Activated CD8-positive, alpha-beta memory T cell treated with anti-CD3 and anti-CD28 coated beads, Interleukin-2, amount 50 U/mL, for 48 hours (primary cell): ENCODE data around the gene STAT5B.
A peak's percentile ranks its signal among the peaks of the same experiment; 100 is the strongest.

Experiments used
- DNase-seq: peaks from one replicate; pipeline ENCODE4 v3.0.0-alpha.2; 2020

Gene STAT5B

GRCh38 chr17:42174126-42174783 is 101.9 kb downstream of the STAT5B start:
- DNase-seq: no peak

- DNase-seq: no peak
These were observed 104.4 kb downstream of the STAT5B start for GRCh38 chr17:42171831-42172230.

GRCh38 chr17:42169351-42169750 is 106.8 kb downstream of the STAT5B start:
- no peak for DNase-seq

GRCh38 chr17:42167807-42168206 is 108.4 kb downstream of the STAT5B start:
- DNase-seq: no peak

- no peak for DNase-seq
These were observed 109.9 kb downstream of the STAT5B start for GRCh38 chr17:42166196-42166763.

GRCh38 chr17:42165751-42166150 is 110.4 kb downstream of the STAT5B start:
- no peak for DNase-seq

GRCh38 chr17:42163696-42164407 is 112.3 kb downstream of the STAT5B start:
- no peak for DNase-seq

- DNase-seq: peak; percentile 88
These were observed 113.1 kb downstream of the STAT5B start for GRCh38 chr17:42163113-42163512.

- no peak for DNase-seq
These were observed 115.7 kb downstream of the STAT5B start for GRCh38 chr17:42160531-42160910.

GRCh38 chr17:42159796-42160530 is 116.2 kb downstream of the STAT5B start:
- DNase-seq: no peak

GRCh38 chr17:42155614-42156045 is 120.6 kb downstream of the STAT5B start:
- no peak for DNase-seq

- no peak for DNase-seq
These were observed 122.1 kb downstream of the STAT5B start for GRCh38 chr17:42153919-42154742.
